WTC11 (cell line): ENCODE results near the gene DACT1. TPM values are rescaled to one million over a fixed set of nuclear protein-coding genes. Genes with fewer than 3 reads are reported as not detected.

Source experiments
- ATAC-seq: fragments of 200-7000 bp; cut with Tn5 transposase; 2 replicates; pipeline ENCODE4 v1.10.0; 2021; ENCODE audit warnings: mild to moderate bottlenecking, moderate library complexity
- CTCF ChIA-PET: fragments of 300-600 bp; sonication (Branson Sonifier 250); formaldehyde crosslinking; loops from one replicate; lab custom pipeline; 2021; ENCODE audit warnings: antibody characterized with exemption; lab: Charles Lee
- POLR2A ChIA-PET: fragments of 350-600 bp; sonication (Branson Sonifier 250); formaldehyde crosslinking; loops from one replicate; lab custom pipeline; 2021; ENCODE audit warnings: antibody characterized with exemption; lab: Charles Lee
- DNase-seq: peaks from one replicate; pipeline ENCODE4 v3.0.0; 2021; ENCODE audit warnings: low spot score
- H3K27ac Mint-ChIP-seq: 2 replicates; pipeline ENCODE4 v1.8.0; 2021; ENCODE audit warnings: mixed read lengths
- H3K27me3 Mint-ChIP-seq: 2 replicates; pipeline ENCODE4 v1.8.0; 2021; ENCODE audit warnings: low read depth, mild to moderate bottlenecking, moderate library complexity, mixed read lengths
- H3K36me3 Mint-ChIP-seq: 2 replicates; pipeline ENCODE4 v1.8.0; 2021; ENCODE audit warnings: mixed read lengths
- H3K4me1 Mint-ChIP-seq: 2 replicates; pipeline ENCODE4 v1.8.0; 2022; ENCODE audit warnings: mixed read lengths
- H3K4me3 Mint-ChIP-seq: 2 replicates; pipeline ENCODE4 v1.8.0; 2021; ENCODE audit warnings: mild to moderate bottlenecking, moderate library complexity, mixed read lengths
- H3K9me3 Mint-ChIP-seq: 2 replicates; pipeline ENCODE4 v1.8.0; 2021; ENCODE audit warnings: mixed read lengths
- CREB1 ChIP-seq: sonication (generic); formaldehyde crosslinking; IDR thresholded peaks from 2 replicates; pipeline ENCODE4 v1.8.0; 2023; ENCODE audit warnings: mild to moderate bottlenecking, missing genetic modification reagents
- ELF4 ChIP-seq: sonication (generic); formaldehyde crosslinking; IDR thresholded peaks from 2 replicates; pipeline ENCODE4 v1.8.1; 2022; ENCODE audit warnings: low read depth, mild to moderate bottlenecking, moderate library complexity, missing genetic modification reagents
- ETV6 ChIP-seq: sonication (generic); formaldehyde crosslinking; IDR thresholded peaks from 2 replicates; pipeline ENCODE4 v1.8.1; 2022; ENCODE audit warnings: mild to moderate bottlenecking, missing genetic modification reagents
- FOXK1 ChIP-seq: sonication (generic); formaldehyde crosslinking; IDR thresholded peaks from 2 replicates; pipeline ENCODE4 v1.8.0; 2022; ENCODE audit warnings: mild to moderate bottlenecking, moderate library complexity, missing genetic modification reagents
- GABPB1 ChIP-seq: sonication (generic); formaldehyde crosslinking; IDR thresholded peaks from 2 replicates; pipeline ENCODE4 v1.8.1; 2023; ENCODE audit warnings: mild to moderate bottlenecking, missing genetic modification reagents
- KAT7 ChIP-seq: sonication (generic); formaldehyde crosslinking; IDR thresholded peaks from 2 replicates; pipeline ENCODE4 v1.8.1; 2023; ENCODE audit warnings: missing genetic modification reagents, mild to moderate bottlenecking, borderline replicate concordance
- NFE2L1 ChIP-seq: sonication (generic); formaldehyde crosslinking; IDR thresholded peaks from 2 replicates; pipeline ENCODE4 v1.8.1; 2023; ENCODE audit warnings: missing genetic modification reagents
- NR3C1 ChIP-seq: sonication (generic); formaldehyde crosslinking; conservative IDR thresholded peaks from 2 replicates; pipeline ENCODE4 v1.8.1; 2023; ENCODE audit warnings: low read depth, mild to moderate bottlenecking, missing genetic modification reagents
- SMAD3 ChIP-seq: sonication (generic); formaldehyde crosslinking; IDR thresholded peaks from 2 replicates; pipeline ENCODE4 v1.8.0; 2022; ENCODE audit warnings: missing genetic modification reagents, mild to moderate bottlenecking, borderline replicate concordance
- TCF7 ChIP-seq: sonication (generic); formaldehyde crosslinking; IDR thresholded peaks from 2 replicates; pipeline ENCODE4 v1.8.0; 2022; ENCODE audit warnings: mild to moderate bottlenecking, low read depth, missing genetic modification reagents, moderate library complexity
- TEAD1 ChIP-seq: sonication (generic); formaldehyde crosslinking; IDR thresholded peaks from 2 replicates; pipeline ENCODE4 v1.8.0; 2022; ENCODE audit warnings: mild to moderate bottlenecking, missing genetic modification reagents
- ZNF121 ChIP-seq: sonication (generic); formaldehyde crosslinking; IDR thresholded peaks from 2 replicates; pipeline ENCODE4 v1.8.0; 2023; ENCODE audit warnings: missing genetic modification reagents
- ZNF138 ChIP-seq: sonication (generic); formaldehyde crosslinking; conservative IDR thresholded peaks from 2 replicates; pipeline ENCODE4 v1.8.1; 2022; ENCODE audit warnings: mild to moderate bottlenecking, moderate library complexity, missing genetic modification reagents
- total RNA-seq: library from RNA; stranded (reverse); gene quantifications from 3 replicates; pipeline ENCODE4 v1.2.3, GENCODE V29; 2021
- TF ChIP-seq, protein P1 (sequence below): sonication (generic); formaldehyde crosslinking; IDR thresholded peaks from 2 replicates; pipeline ENCODE4 v1.8.1; 2022; ENCODE audit warnings: mild to moderate bottlenecking, missing genetic modification reagents, moderate library complexity, borderline replicate concordance
- TF ChIP-seq, protein P2 (sequence below): sonication (generic); formaldehyde crosslinking; IDR thresholded peaks from 2 replicates; pipeline ENCODE4 v1.8.0; 2022; ENCODE audit warnings: missing genetic modification reagents
- TF ChIP-seq, protein P3 (sequence below): sonication (generic); formaldehyde crosslinking; IDR thresholded peaks from 2 replicates; pipeline ENCODE4 v1.8.1; 2022; ENCODE audit warnings: low read depth, missing genetic modification reagents, borderline replicate concordance
- TF ChIP-seq, protein P4 (sequence below): sonication (generic); formaldehyde crosslinking; IDR thresholded peaks from 2 replicates; pipeline ENCODE4 v1.8.1; 2023; ENCODE audit warnings: mild to moderate bottlenecking, missing genetic modification reagents, moderate library complexity
- TF ChIP-seq, protein P5 (sequence below): fragments of 200-600 bp; IDR thresholded peaks from 2 replicates; pipeline ENCODE4 v1.8.0; 2022; ENCODE audit warnings: antibody characterized with exemption
- TF ChIP-seq, protein P6 (sequence below): sonication (generic); formaldehyde crosslinking; IDR thresholded peaks from 2 replicates; pipeline ENCODE4 v1.8.0; 2023; ENCODE audit warnings: mild to moderate bottlenecking, missing genetic modification reagents
- TF ChIP-seq, protein P7 (sequence below): sonication (generic); formaldehyde crosslinking; conservative IDR thresholded peaks from 2 replicates; pipeline ENCODE4 v1.8.1; 2022; ENCODE audit warnings: mild to moderate bottlenecking, missing genetic modification reagents
- TF ChIP-seq, protein P8 (sequence below): fragments of 250-450 bp; sonication (Bioruptor Pico); IDR thresholded peaks from 2 replicates; pipeline ENCODE4 v2.1.2; 2022; ENCODE audit warnings: mild to moderate bottlenecking, moderate library complexity
- TF ChIP-seq, protein P9 (sequence below): sonication (generic); formaldehyde crosslinking; IDR thresholded peaks from 2 replicates; pipeline ENCODE4 v1.8.1; 2023; ENCODE audit warnings: mild to moderate bottlenecking, moderate library complexity, missing genetic modification reagents

DACT1 gene
- total RNA-seq, 1 experiment from 2014 or later, result 21.2 TPM

DNA sequence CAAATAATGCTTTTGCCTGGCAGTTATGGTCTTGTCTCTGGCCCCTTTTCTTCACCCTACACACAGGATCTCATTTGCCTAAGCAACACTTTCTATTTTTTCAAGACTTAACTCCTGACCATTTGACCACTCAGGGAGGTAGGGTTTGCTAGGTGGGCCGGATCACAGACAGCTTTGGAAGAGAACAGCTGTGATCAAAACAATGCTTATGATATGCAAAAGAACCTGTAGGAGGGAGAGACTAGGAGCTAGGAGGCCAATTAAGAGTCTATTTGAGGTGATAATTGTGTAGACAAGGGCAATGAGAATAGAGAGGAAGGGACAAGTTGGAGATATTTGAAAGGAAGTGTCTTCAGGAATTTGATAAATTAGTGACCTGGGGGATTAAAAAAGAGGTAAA lies 12.3 kb upstream of the DACT1 start:
- ChIA-PET POLR2A (no interaction called here), CTCF (interaction anchor here (0.9 to 4.0 kb wide), 3 partner anchors 13 to 124 kb away, joined by 3 to 33 read pairs (median 7); partner anchors contain the start of gene DACT1)
- H3K27ac Mint-ChIP-seq, result peak overlapping the region; percentile 78
- DNase-seq (no peak), ATAC-seq (peak; percentile 80)
- H3K4me1 Mint-ChIP-seq, result peaks cover 85% of the 10 kb centered on the region
- peaks cover 11% of the 10 kb centered on the region for H3K27me3 Mint-ChIP-seq
- H3K4me3 Mint-ChIP-seq, result peak overlapping the region; percentile 18
- H3K9me3 Mint-ChIP-seq, result no peaks in the 10 kb centered on the region
- no peaks in the 10 kb centered on the region for H3K36me3 Mint-ChIP-seq
- TF ChIP-seq, protein P1, sequence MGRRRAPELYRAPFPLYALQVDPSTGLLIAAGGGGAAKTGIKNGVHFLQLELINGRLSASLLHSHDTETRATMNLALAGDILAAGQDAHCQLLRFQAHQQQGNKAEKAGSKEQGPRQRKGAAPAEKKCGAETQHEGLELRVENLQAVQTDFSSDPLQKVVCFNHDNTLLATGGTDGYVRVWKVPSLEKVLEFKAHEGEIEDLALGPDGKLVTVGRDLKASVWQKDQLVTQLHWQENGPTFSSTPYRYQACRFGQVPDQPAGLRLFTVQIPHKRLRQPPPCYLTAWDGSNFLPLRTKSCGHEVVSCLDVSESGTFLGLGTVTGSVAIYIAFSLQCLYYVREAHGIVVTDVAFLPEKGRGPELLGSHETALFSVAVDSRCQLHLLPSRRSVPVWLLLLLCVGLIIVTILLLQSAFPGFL (CRISPR knock-in tag), result no peak
- no peak for TF ChIP-seq ZNF138 (CRISPR knock-in tag)
- TF ChIP-seq, protein P2, sequence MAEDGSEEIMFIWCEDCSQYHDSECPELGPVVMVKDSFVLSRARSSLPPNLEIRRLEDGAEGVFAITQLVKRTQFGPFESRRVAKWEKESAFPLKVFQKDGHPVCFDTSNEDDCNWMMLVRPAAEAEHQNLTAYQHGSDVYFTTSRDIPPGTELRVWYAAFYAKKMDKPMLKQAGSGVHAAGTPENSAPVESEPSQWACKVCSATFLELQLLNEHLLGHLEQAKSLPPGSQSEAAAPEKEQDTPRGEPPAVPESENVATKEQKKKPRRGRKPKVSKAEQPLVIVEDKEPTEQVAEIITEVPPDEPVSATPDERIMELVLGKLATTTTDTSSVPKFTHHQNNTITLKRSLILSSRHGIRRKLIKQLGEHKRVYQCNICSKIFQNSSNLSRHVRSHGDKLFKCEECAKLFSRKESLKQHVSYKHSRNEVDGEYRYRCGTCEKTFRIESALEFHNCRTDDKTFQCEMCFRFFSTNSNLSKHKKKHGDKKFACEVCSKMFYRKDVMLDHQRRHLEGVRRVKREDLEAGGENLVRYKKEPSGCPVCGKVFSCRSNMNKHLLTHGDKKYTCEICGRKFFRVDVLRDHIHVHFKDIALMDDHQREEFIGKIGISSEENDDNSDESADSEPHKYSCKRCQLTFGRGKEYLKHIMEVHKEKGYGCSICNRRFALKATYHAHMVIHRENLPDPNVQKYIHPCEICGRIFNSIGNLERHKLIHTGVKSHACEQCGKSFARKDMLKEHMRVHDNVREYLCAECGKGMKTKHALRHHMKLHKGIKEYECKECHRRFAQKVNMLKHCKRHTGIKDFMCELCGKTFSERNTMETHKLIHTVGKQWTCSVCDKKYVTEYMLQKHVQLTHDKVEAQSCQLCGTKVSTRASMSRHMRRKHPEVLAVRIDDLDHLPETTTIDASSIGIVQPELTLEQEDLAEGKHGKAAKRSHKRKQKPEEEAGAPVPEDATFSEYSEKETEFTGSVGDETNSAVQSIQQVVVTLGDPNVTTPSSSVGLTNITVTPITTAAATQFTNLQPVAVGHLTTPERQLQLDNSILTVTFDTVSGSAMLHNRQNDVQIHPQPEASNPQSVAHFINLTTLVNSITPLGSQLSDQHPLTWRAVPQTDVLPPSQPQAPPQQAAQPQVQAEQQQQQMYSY (CRISPR knock-in tag), result no peak
- TF ChIP-seq, protein P3, sequence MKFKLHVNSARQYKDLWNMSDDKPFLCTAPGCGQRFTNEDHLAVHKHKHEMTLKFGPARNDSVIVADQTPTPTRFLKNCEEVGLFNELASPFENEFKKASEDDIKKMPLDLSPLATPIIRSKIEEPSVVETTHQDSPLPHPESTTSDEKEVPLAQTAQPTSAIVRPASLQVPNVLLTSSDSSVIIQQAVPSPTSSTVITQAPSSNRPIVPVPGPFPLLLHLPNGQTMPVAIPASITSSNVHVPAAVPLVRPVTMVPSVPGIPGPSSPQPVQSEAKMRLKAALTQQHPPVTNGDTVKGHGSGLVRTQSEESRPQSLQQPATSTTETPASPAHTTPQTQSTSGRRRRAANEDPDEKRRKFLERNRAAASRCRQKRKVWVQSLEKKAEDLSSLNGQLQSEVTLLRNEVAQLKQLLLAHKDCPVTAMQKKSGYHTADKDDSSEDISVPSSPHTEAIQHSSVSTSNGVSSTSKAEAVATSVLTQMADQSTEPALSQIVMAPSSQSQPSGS (CRISPR knock-in tag), result no peak
- TF ChIP-seq GABPB1 (CRISPR knock-in tag), result no peak
- TF ChIP-seq, protein P4, sequence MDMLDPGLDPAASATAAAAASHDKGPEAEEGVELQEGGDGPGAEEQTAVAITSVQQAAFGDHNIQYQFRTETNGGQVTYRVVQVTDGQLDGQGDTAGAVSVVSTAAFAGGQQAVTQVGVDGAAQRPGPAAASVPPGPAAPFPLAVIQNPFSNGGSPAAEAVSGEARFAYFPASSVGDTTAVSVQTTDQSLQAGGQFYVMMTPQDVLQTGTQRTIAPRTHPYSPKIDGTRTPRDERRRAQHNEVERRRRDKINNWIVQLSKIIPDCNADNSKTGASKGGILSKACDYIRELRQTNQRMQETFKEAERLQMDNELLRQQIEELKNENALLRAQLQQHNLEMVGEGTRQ (CRISPR knock-in tag), result no peak
- TF ChIP-seq, protein P5, sequence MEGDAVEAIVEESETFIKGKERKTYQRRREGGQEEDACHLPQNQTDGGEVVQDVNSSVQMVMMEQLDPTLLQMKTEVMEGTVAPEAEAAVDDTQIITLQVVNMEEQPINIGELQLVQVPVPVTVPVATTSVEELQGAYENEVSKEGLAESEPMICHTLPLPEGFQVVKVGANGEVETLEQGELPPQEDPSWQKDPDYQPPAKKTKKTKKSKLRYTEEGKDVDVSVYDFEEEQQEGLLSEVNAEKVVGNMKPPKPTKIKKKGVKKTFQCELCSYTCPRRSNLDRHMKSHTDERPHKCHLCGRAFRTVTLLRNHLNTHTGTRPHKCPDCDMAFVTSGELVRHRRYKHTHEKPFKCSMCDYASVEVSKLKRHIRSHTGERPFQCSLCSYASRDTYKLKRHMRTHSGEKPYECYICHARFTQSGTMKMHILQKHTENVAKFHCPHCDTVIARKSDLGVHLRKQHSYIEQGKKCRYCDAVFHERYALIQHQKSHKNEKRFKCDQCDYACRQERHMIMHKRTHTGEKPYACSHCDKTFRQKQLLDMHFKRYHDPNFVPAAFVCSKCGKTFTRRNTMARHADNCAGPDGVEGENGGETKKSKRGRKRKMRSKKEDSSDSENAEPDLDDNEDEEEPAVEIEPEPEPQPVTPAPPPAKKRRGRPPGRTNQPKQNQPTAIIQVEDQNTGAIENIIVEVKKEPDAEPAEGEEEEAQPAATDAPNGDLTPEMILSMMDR, result no peak
- TF ChIP-seq KAT7 (CRISPR knock-in tag), result no peak
- TF ChIP-seq, protein P6, sequence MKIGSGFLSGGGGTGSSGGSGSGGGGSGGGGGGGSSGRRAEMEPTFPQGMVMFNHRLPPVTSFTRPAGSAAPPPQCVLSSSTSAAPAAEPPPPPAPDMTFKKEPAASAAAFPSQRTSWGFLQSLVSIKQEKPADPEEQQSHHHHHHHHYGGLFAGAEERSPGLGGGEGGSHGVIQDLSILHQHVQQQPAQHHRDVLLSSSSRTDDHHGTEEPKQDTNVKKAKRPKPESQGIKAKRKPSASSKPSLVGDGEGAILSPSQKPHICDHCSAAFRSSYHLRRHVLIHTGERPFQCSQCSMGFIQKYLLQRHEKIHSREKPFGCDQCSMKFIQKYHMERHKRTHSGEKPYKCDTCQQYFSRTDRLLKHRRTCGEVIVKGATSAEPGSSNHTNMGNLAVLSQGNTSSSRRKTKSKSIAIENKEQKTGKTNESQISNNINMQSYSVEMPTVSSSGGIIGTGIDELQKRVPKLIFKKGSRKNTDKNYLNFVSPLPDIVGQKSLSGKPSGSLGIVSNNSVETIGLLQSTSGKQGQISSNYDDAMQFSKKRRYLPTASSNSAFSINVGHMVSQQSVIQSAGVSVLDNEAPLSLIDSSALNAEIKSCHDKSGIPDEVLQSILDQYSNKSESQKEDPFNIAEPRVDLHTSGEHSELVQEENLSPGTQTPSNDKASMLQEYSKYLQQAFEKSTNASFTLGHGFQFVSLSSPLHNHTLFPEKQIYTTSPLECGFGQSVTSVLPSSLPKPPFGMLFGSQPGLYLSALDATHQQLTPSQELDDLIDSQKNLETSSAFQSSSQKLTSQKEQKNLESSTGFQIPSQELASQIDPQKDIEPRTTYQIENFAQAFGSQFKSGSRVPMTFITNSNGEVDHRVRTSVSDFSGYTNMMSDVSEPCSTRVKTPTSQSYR, result no peak
- no peak for TF ChIP-seq ZNF121 (CRISPR knock-in tag)
- TF ChIP-seq, protein P7, sequence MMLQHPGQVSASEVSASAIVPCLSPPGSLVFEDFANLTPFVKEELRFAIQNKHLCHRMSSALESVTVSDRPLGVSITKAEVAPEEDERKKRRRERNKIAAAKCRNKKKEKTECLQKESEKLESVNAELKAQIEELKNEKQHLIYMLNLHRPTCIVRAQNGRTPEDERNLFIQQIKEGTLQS (CRISPR knock-in tag), result no peak
- no peak for TF ChIP-seq SMAD3 (CRISPR knock-in tag)
- TF ChIP-seq FOXK1 (CRISPR knock-in tag), result peak; percentile 38; the same call in 1 of the 2 replicates
- TF ChIP-seq, protein P8, sequence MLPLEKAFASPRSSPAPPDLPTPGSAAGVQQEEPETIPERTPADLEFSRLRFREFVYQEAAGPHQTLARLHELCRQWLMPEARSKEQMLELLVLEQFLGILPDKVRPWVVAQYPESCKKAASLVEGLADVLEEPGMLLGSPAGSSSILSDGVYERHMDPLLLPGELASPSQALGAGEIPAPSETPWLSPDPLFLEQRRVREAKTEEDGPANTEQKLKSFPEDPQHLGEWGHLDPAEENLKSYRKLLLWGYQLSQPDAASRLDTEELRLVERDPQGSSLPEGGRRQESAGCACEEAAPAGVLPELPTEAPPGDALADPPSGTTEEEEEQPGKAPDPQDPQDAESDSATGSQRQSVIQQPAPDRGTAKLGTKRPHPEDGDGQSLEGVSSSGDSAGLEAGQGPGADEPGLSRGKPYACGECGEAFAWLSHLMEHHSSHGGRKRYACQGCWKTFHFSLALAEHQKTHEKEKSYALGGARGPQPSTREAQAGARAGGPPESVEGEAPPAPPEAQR (CRISPR knock-in tag), result no peak
- peak; percentile 35; the same call in 1 of the 2 replicates for TF ChIP-seq ETV6
- peak; percentile 53; the same call in 1 of the 2 replicates for TF ChIP-seq TEAD1 (CRISPR knock-in tag)
- TF ChIP-seq TCF7 (CRISPR knock-in tag), result no peak
- TF ChIP-seq, protein P9, sequence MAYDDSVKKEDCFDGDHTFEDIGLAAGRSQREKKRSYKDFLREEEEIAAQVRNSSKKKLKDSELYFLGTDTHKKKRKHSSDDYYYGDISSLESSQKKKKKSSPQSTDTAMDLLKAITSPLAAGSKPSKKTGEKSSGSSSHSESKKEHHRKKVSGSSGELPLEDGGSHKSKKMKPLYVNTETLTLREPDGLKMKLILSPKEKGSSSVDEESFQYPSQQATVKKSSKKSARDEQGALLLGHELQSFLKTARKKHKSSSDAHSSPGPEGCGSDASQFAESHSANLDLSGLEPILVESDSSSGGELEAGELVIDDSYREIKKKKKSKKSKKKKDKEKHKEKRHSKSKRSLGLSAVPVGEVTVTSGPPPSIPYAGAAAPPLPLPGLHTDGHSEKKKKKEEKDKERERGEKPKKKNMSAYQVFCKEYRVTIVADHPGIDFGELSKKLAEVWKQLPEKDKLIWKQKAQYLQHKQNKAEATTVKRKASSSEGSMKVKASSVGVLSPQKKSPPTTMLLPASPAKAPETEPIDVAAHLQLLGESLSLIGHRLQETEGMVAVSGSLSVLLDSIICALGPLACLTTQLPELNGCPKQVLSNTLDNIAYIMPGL (CRISPR knock-in tag), result no peak
- no peak for TF ChIP-seq NR3C1 (CRISPR knock-in tag)
- TF ChIP-seq NFE2L1, result no peak
- TF ChIP-seq ELF4 (CRISPR knock-in tag), result no peak
- no peak for TF ChIP-seq CREB1 (CRISPR knock-in tag)
